Germinal center (tissue), 1 donor: ENCODE measurements around the gene TMEM271.
"Not testable (repeated sequence)": the region's sequence is repeated elsewhere in the genome, so short reads cannot be mapped to it uniquely, and the experiment has no call there.

Experiments
- DNase-seq: peaks from one replicate; pipeline ENCODE4 v3.0.0; 2012; ENCODE audit warnings: mixed read lengths, low spot score

Gene TMEM271

GRCh38 chr4:609400-610050, 33.4 kb upstream of the TMEM271 start:
- no peak for DNase-seq

DNA sequence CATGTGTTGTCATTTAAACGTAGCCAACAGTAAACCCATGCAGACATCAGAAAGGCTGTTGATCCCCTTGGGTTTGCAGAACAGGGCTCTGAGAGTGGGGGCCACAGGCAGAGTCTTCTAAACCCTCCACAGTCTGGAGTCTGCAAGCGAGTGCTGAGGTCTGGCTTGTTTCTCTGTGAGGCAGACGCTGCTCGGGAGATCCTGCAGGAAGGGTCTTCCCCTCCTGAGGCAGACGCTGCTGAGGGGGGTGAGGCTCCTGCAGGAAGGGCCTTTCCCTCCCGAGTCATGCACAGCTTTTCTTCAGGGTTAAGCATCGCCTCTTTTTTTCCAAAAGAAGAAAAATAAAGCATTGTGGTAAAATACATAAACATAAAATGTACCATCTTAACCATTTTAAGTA, 32.1 kb upstream of the TMEM271 start:
- no peak for DNase-seq

DNA sequence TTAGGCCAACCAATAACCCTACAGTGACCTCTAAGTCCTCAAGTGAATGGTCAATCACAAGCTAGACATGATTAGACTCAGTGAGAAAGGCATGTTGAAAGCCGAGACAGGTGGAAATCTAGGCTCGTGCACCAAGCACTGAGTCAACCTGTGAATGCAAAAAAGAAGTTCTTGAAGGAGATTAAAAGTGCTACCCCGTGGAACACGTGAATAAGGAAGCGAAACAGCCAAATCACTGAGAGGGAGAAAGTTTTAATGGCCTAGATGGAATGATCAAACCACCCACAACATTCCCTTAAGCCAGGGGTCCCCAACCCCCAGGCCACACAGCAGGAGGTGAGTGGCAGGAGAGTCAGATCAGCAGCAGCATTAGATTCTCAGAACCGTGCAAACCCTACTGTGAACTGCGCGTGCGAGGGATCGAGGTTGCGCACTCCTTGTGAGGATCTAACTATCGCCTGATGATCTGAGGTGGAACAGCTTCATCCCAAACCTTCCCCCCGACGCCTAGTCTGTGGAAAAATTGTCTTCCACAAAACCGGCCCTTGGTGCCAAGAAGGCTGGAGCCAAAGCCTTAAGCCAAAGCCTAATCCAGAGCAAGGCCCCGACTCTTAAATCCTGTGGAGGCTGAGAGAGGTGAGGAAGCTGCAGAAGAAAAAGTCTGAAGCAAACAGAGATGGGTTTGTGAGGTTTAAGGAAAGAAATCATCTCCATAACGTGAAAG, 29.8 kb upstream of the TMEM271 start:
- DNase-seq: no peak

- peak; percentile 27 for DNase-seq
These were observed 28.0 kb upstream of the TMEM271 start for GRCh38 chr4:604131-604530.

GRCh38 chr4:602559-602942, 26.5 kb upstream of the TMEM271 start:
- DNase-seq: peak; percentile 81

DNA sequence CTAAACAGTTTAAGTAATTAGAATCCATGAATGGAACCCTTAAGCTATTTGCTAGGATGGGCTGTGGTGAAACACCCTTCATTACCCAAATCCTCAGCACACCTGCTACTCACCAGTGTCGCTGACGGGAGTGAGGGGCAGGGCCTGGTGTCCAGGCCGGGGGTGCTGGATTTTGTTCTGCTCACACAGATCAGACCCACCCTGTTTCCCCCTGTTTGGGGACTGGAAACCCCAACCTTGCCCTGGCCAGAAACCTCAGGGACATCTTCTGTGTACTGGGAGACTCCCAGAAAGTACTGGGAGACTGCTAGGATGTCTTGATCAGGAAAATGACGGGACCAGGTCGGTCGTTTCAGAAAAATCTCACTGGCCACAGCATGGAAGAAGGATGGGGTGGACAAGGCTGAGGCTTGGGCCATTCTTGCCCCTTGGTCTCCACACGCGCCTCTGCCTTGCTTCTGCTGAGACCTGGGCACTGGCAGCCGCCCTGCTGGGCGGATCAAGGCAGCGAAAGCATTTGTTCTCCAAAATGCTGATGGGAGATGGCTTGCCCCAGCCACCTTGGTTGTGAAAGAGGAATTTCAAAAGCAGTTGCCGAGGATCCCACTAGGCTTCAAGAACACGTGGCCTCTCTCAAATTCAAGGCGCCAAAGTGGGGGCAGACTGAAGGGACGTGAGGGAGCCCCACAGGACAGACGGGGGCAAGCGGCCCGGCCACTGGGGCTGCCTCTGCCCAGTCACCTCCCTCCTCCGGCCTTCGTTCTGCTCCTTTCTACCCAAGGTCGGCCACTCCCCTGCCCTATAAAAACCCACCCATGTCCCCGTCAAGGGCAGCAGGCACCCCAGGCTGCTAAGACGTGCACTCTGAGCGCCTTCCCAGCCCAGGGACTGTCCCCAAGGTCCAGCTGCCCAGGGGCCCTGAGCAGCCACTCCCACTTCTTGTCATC, 25.8 kb upstream of the TMEM271 start:
- DNase-seq: no peak

- no peak for DNase-seq
These were observed 24.9 kb upstream of the TMEM271 start for GRCh38 chr4:600850-601515.

DNA sequence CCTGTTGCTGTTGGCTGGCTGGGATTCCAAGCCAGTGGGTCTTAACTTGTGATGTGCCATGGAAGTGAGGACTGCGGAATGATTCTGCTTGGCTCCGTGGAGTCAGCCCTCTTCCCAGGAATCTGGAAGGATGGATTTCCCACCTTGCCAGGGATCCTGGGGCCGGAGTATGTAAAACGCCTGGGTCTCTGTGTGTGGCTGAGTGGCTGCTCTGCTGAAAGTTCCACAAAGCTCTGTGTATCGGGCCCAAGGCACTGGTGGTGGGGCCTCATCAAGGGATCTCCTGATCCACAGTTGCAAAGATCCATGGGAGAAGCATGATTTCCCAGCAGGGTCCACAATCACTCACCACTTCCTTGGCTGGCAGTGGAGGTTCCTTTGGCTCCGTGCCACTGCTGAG, 24.1 kb upstream of the TMEM271 start:
- no peak for DNase-seq

GRCh38 chr4:598925-599324, 22.8 kb upstream of the TMEM271 start:
- DNase-seq: no peak

GRCh38 chr4:592825-593520, 16.9 kb upstream of the TMEM271 start:
- no peak for DNase-seq

GRCh38 chr4:592178-592577, 16.1 kb upstream of the TMEM271 start:
- not testable (repeated sequence) for DNase-seq

- DNase-seq: no peak
These were observed 14.3 kb upstream of the TMEM271 start for GRCh38 chr4:590313-590841.

DNA sequence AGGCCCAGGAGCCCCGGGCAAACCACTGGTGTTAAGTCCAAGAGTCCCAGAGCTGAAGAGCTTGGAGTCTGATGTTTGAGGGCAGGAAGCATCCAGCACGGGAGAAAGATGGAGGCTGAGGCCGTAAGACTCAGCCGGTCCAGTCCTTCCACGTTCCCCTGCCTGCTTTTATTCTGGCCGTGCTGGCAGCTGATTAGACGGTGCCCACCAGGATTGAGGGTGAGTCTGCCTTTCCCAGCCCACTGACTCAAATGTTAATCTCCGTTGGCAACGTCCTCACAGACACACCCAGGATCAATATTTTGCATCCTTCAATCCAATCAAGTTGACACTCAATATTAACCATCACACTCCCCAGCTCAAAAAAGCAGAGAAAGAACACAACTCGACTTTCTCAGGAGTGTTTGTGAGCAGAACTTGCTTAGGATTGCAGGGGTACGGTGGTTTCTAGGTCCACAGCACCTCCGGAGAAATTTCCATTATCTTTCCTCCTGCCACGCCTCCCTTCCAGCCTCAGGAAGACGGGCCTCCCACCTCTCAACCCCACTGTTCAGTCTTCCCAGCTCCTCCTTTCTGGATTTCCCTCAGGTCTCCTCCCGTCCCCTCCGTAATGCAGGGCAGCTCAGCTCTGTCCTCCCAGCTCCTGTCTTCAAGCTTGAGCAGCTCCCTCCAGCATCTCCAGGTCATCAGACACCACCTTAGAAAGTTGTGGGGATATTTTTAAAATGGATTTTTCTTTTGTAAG, 13.3 kb upstream of the TMEM271 start:
- DNase-seq: no peak

- DNase-seq: no peak
These were observed 12.3 kb upstream of the TMEM271 start for GRCh38 chr4:588351-588849.

GRCh38 chr4:587671-588350, 11.7 kb upstream of the TMEM271 start:
- DNase-seq: no peak

- no peak for DNase-seq
These were observed 7.7 kb upstream of the TMEM271 start for GRCh38 chr4:583820-584219.

DNA sequence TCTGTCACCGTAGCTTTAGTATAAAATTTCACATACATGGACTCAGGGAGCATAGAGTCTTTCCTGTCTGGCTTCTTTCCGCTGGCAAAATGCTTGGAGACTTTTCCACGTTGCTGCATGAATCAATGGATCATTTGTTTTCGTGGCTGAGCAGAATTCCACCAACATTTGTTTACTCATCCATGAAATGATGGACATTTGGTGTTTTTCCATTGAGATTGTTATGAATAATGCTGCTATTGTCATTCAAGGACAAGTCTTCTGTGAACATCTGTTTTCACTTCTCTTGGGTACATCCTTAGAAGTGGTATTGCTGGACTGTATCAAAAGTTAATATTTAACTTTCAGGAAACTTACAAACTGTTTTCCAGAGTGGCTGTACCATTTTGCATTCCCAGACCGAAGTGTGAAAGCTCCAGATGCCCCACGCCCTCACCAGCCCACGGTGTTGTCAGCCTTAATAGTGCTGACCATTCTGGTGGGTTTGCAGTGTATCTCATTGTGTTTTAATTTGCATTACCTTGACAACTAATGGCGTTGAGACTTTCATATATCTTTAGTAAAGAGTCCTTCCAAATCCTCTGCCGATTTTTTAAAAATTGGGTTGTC, 5.8 kb upstream of the TMEM271 start:
- DNase-seq: no peak

DNA sequence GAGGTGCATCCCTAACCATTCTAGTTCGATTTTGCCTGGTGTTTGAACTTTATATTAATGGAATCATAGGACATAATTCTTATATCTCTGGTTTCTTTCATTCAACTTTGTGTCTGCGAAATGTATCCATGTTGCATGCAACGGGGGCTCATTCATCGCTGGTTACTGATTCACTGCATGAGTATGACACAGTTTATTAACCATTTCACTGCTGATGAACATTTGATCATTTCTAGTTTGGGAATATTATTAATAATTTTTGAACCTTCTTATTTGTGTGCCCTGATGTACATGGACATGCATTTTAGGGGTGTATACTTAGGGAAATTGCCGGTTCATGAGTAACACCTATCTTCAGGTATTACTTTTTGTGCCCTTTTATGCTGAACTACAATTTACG, 5.1 kb upstream of the TMEM271 start:
- no peak for DNase-seq

DNA sequence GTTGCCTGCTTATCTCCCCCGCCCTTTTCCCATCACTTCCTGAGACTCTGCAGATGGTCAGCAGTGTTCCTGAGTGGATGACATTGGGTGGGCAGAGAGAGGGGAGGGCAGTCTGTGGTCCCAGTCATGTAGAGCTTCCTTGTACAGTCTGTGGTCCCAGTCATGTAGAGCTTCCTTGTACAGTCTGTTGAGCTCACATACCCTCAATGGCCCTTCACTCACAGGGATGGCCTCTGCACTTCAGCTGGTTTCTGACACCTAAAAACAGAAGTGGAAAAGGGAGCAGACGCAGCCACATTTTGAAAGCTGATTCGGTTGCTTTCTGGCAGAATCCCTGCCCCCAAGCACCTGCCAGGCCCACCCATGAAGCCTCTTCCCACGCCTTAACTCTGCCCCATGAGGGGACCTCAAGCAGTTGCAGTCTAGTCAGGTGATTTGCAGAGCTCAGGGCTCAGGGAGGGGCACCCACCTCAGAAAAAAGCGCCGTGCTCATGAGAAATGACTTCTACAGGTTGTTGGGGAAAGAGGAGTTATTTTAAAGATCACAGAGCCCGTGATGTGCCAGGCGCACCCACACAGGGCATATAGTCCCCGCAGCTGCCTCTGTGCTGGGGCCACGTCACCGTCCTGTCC, 3.6 kb upstream of the TMEM271 start:
- DNase-seq: no peak
